ENCODE measurements around the gene UBLCP1.

The UBLCP1 gene

GRCh38 chr5:159309689-159310433 lies 46.8 kb downstream of the UBLCP1 start:
- POLR2A ChIA-PET: interaction anchor here (0.6 kb wide), 1 partner anchor 664 kb away, joined by 4 read pairs; no protein-coding TSS in a partner anchor
- CTCF ChIA-PET: interaction anchor here (0.6 to 2.6 kb wide), 5 partner anchors 22 to 608 kb away, joined by 3 to 15 read pairs (median 4); no protein-coding TSS in a partner anchor
- Histone ChIP-seq H3K4me3 (ENCODE audit: low read depth, low read length) (no peak overlapping the region), H3K36me3 (ENCODE audit: control insufficient read depth in 2 of 2, insufficient read depth in 1 of 2, low read length in 2 of 2) (no peaks in the 10 kb centered on the region), H3K9me3 (ENCODE audit: control insufficient read depth, insufficient read depth, low read depth, low read length) (no peaks in the 10 kb centered on the region), H3K27ac (ENCODE audit: extremely low read depth, low read depth, low read length) (no peak overlapping the region), H3K4me1 (ENCODE audit: control insufficient read depth, insufficient read depth, low read length) (no peaks in the 10 kb centered on the region)
- TF ChIP-seq ZNF266 (tag by site-specific recombination; IDR thresholded peaks at IDR 0.05; ENCODE audit: low read depth) (peak; percentile 49; the same call in 1 of the 2 replicates), ZNF211 (tag by site-specific recombination; IDR thresholded peaks at IDR 0.05; ENCODE audit: low read depth) (no peak), KLF8 (tag by site-specific recombination; IDR thresholded peaks at IDR 0.05) (no peak), ZNF626 (tag by site-specific recombination; IDR thresholded peaks at IDR 0.05) (no peak)

DNA sequence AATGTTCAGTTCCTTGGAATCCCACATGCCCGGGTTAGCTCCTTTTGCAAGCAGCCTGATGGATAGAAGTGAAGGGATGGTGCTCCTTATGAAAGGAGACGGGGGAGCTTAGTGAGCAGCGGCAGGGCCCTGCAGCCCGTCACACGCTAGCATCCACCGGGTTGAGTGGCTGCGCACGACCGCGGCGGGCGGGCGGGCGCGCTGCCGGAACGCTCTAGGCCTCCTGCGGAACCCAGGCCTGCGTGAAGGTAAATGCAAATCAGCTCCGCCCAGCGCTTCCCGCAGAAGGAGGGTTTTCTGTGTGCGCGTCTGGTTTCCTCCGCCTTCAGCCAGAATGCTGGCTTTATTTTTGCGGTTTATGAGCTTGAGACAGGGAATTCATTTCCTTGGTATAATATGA lies 47.4 kb downstream of the UBLCP1 start:
- H3K9me3 ChIP-seq (ENCODE audit: control insufficient read depth, insufficient read depth, low read depth, low read length): no peaks in the 10 kb centered on the region
- no peak overlapping the region for H3K27ac ChIP-seq (ENCODE audit: extremely low read depth, low read depth, low read length)
- ChIA-PET POLR2A (no interaction called here), CTCF (interaction anchor here (0.6 to 2.6 kb wide), 8 partner anchors 21 to 691 kb away, joined by 3 to 15 read pairs (median 4); no protein-coding TSS in a partner anchor)
- no peak overlapping the region for H3K4me3 ChIP-seq (ENCODE audit: low read depth, low read length)
- TF ChIP-seq ZNF341 (tag by site-specific recombination; IDR thresholded peaks at IDR 0.05; ENCODE audit: low read depth): peak; percentile 80
- TF ChIP-seq REPIN1 (tag by site-specific recombination; IDR thresholded peaks at IDR 0.05; ENCODE audit: low read depth): no peak
- TF ChIP-seq, protein P1, sequence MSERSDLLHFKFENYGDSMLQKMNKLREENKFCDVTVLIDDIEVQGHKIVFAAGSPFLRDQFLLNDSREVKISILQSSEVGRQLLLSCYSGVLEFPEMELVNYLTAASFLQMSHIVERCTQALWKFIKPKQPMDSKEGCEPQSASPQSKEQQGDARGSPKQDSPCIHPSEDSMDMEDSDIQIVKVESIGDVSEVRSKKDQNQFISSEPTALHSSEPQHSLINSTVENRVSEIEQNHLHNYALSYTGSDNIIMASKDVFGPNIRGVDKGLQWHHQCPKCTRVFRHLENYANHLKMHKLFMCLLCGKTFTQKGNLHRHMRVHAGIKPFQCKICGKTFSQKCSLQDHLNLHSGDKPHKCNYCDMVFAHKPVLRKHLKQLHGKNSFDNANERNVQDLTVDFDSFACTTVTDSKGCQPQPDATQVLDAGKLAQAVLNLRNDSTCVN (tag by site-specific recombination; optimal IDR thresholded peaks at IDR 0.05): peak; percentile 30
- no peaks in the 10 kb centered on the region for H3K36me3 ChIP-seq (ENCODE audit: control insufficient read depth in 2 of 2, insufficient read depth in 1 of 2, low read length in 2 of 2)
- H3K4me1 ChIP-seq (ENCODE audit: control insufficient read depth, insufficient read depth, low read length): no peaks in the 10 kb centered on the region

GRCh38 chr5:159311063-159311462 lies 48.0 kb downstream of the UBLCP1 start:
- Histone ChIP-seq H3K4me3 (ENCODE audit: low read depth, low read length) (no peak overlapping the region), H3K27ac (ENCODE audit: extremely low read depth, low read depth, low read length) (no peak overlapping the region)
- CTCF ChIA-PET: interaction anchor here (0.7 to 2.6 kb wide), 6 partner anchors 21 to 690 kb away, joined by 3 to 15 read pairs (median 4); no protein-coding TSS in a partner anchor

More at GRCh38 chr5:159311063-159311462, 48.0 kb downstream of the UBLCP1 start:
- POLR2A ChIA-PET: no interaction called here
- no peaks in the 10 kb centered on the region for H3K9me3 ChIP-seq (ENCODE audit: control insufficient read depth, insufficient read depth, low read depth, low read length)
- H3K4me1 ChIP-seq (ENCODE audit: control insufficient read depth, insufficient read depth, low read length): no peaks in the 10 kb centered on the region
- H3K36me3 ChIP-seq (ENCODE audit: control insufficient read depth in 2 of 2, insufficient read depth in 1 of 2, low read length in 2 of 2): no peaks in the 10 kb centered on the region
- TF ChIP-seq SP7 (tag by site-specific recombination; IDR thresholded peaks at IDR 0.05) (no peak), ZNF629 (tag by site-specific recombination; IDR thresholded peaks at IDR 0.05) (no peak), ZNF169 (tag by site-specific recombination; IDR thresholded peaks at IDR 0.05) (no peak), ZNF221 (tag by site-specific recombination; IDR thresholded peaks at IDR 0.05; ENCODE audit: borderline replicate concordance) (no peak), ZBTB48 (tag by site-specific recombination; IDR thresholded peaks at IDR 0.05) (no peak), ZNF585B (tag by site-specific recombination; IDR thresholded peaks at IDR 0.05) (no peak), ZNF23 (tag by site-specific recombination; IDR thresholded peaks at IDR 0.05; ENCODE audit: borderline replicate concordance) (no peak), ZNF692 (tag by site-specific recombination; IDR thresholded peaks at IDR 0.05) (no peak), ZNF510 (tag by site-specific recombination; IDR thresholded peaks at IDR 0.05; ENCODE audit: insufficient replicate concordance) (no peak), ZNF239 (tag by site-specific recombination; IDR thresholded peaks at IDR 0.05) (no peak), YY1 (tag by site-specific recombination; IDR thresholded peaks at IDR 0.05) (no peak), ZNF664 (tag by site-specific recombination; IDR thresholded peaks at IDR 0.05) (no peak), SCRT2 (tag by site-specific recombination; IDR thresholded peaks at IDR 0.05) (no peak), ZFP37 (tag by site-specific recombination; IDR thresholded peaks at IDR 0.05) (no peak), ZNF324 (tag by site-specific recombination; IDR thresholded peaks at IDR 0.05) (no peak), ZNF112 (tag by site-specific recombination; IDR thresholded peaks at IDR 0.05) (no peak)
- TF ChIP-seq, protein P2, sequence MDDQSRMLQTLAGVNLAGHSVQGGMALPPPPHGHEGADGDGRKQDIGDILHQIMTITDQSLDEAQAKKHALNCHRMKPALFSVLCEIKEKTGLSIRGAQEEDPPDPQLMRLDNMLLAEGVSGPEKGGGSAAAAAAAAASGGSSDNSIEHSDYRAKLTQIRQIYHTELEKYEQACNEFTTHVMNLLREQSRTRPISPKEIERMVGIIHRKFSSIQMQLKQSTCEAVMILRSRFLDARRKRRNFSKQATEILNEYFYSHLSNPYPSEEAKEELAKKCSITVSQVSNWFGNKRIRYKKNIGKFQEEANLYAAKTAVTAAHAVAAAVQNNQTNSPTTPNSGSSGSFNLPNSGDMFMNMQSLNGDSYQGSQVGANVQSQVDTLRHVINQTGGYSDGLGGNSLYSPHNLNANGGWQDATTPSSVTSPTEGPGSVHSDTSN (CRISPR knock-in tag; IDR thresholded peaks at IDR 0.05): no peak
